H4 (cell line): ENCODE results near the gene KCNIP1. TPM values are rescaled to one million over a fixed set of nuclear protein-coding genes. Genes with fewer than 3 reads are reported as not detected.

ENCODE experiments used
- DNase-seq: peaks from one replicate; pipeline ENCODE4 v3.0.0-alpha.2; 2015; ENCODE audit warnings: low spot score
- total RNA-seq: library from RNA; depleted of rRNA; stranded (reverse); fragments of >200 nt; shearing (Covaris generic); gene quantifications from 2 replicates; pipeline ENCODE4 v1.2.3, GENCODE V29; 2014

KCNIP1 gene
- total RNA-seq, 1 experiment from 2014 or later, result not detected

DNA sequence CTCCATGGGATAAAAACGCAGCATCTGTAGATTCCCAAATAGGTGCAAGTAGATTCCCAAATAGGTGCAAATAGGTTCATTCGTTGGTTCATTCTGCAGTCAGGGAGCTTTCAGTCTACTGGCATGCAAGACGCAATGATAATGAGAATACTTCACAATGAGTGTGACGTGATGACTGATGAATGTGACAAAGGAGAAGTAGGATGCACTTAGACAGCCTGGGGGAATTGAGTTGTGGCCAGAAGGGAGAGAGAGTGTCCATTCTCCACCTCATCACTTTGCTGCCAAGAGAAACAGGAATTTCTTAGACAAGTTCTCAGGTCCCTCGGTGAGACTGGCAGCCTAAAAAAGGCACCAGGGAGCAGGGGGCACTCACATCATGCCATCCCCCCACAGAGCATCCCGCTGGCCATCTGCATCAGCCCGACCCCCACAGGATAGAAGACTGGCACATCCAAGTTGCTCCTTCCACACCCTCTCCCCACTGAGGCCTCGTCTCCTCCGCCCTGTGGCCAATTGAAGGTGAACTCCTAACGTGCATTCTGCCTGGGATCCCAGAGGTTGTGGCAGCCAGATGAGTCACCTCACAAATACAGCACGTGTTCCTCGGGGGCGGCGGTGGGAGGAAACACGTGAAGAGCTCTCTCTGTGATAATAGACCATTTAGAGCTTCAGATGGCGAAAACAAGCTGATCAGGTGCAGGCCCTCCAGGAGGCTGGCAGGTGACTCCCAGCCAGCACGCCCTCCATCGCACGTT, 19.9 kb upstream of the KCNIP1 start:
- DNase-seq, result peak; percentile 80

DNA sequence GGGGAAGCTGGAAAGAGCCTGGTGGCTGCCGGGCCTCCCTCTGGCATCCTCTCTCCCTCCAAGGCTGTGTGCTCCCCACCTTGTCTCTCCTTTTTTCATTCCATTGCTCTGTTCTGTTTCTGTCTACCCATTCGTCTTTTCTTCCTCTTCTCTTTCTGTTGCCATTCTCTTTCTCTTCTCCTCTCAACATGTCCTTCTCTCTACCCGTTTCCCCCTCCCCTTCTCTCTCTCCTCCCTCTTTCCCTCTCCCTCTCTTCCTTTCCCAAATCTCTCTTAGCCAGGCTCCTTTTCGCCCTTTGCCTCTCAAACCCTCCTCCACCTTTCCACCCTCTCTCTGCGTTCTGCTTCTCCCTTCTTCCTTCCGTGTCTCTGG, 19.4 kb upstream of the KCNIP1 start:
- no peak for DNase-seq

DNA sequence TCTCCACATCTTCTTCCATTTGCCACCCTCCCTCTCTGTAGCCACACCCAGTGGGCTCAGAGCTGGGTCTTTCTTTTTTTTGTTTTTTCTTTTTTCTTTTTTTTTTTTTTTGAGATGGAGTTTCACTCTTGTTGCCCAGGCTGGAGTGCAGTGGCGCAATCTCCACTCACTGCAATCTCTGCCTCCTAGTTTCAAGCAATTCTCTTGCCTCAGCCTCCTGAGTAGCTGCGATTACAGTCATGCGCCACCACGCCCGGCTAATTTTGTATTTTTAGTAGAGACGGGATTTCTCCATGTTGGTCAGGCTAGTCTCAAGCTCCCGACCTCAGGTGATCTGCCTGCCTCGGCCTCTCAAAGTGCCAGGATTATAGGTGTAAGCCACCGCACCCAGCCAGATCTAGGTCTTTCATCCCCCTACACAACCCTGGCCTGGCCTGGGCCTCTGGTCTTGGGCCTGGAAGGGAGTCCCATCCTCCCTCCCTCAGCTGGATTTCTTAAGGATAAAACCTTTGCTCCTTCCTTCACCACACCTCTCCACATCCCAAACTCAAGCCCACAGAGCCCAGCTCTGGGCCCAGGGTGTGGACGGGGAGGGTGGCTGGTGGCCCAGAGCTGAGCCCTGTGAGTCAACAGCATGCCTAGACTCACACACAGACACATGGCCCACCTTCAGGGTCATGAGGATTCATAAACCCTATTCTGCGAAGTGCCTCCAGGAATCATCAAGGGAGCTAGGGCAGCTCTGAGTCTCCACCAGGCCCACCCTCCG, 18.8 kb upstream of the KCNIP1 start:
- no peak for DNase-seq

DNA sequence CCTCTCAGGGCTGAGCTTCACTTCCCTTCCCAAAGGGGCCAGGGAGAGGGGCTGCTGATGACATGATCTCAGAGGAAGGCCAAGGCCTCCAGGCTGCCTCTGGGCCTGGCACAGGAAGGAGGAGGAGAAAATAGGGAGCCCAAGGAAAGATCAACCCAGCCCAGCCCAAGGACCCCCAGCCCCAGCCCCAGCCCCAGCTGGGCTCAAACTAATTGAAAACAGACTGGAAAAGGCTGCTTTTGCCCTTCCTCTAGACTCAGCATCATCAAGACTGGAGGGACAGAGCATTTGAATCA, 18.3 kb upstream of the KCNIP1 start:
- DNase-seq, result no peak

DNA sequence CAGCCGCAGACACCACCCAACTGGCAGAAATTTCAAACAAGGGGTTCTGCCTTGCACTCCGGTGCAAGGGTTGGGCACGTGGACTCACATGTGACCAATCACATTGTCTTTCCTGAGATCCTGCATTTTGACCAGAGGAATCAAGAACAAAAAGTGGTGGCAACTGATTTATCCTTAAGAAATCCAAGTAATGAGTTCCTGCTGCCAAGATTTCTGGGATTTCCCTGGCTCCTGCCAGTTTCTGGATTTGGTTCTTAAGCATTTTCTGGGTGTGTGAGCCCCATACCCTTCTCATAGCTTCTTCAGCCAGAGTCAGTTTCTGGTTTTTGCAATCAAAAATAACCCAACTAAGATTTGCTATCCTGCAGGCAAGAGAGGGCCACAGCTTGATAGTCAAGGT, 17.4 kb upstream of the KCNIP1 start:
- DNase-seq, result no peak

DNA sequence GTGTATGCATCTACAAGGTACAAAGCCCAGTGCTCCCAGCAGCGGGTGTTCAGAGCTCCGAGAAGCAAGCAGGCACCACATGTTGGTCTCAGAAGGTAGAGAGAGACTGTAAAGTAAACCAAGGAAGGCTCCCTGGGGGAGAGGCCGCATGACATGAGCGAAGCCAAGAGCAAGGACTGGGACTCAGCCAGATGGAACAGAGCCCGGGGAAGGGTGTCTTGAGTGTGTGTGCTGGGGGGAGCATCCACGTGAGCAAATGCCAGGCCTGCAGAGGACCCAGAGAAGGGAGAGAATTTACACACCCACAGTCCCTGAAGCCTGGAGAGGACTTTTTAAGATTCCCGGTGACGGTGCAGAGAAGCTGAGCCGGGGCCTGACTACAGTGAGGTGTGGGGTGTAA, 15.2 kb upstream of the KCNIP1 start:
- no peak for DNase-seq

DNA sequence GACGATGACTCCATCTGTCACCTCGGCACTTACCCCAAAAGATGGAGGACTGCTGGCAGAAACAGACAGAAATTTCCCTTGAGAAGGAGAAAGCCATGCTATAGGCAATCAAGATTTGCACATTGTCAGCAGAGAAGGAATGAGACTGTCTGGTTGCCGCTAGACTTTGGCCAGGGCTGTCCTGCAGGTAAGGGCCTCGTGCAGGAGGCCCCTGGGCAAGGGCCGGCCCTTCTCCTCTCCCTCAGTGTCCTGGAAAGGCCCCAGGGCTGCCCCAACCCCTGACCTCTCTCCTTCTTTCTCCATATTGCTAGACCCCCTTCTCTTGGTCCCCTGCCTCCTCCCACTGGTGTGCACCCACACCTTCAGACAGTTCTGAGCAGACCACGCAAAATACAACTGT, 14.6 kb upstream of the KCNIP1 start:
- no peak for DNase-seq

DNA sequence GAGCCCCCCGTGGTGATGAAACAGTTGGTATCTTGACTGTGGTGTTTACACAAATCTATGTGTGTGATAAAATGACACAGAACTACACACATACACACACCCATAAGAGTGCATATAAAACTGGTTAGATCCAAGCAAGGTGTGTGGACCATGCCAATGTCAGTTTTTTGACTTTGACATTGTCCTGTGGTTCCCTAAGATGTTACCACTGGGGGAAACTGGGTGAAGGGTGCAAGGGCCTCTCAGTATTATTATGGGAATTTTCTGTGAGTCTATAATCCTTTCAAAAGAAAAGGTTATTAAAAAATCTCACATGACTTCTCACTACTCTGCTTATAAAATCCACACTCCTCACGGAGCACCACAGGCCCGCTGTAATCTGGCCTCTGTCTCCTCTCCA, 13.4 kb upstream of the KCNIP1 start:
- no peak for DNase-seq

DNA sequence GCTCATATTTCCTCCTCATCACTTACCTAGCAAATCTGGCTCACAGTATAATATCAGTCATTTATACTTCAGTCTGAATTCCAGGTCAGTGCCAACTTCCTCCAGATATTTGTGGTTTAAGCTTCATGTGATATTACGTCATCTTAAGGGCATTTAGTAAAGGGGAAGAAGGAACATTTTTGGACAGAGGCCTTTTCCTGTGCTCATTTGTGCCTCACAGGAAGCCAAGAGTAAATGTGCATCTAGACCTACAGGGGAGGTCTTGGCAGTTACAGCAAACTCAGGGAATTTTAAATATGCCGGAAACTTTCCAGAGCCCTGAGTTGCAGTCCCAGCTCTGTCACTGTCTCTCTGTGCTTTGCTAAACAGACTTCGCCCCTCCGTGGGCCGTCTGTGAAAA, 12.3 kb upstream of the KCNIP1 start:
- DNase-seq, result peak; percentile 91

DNA sequence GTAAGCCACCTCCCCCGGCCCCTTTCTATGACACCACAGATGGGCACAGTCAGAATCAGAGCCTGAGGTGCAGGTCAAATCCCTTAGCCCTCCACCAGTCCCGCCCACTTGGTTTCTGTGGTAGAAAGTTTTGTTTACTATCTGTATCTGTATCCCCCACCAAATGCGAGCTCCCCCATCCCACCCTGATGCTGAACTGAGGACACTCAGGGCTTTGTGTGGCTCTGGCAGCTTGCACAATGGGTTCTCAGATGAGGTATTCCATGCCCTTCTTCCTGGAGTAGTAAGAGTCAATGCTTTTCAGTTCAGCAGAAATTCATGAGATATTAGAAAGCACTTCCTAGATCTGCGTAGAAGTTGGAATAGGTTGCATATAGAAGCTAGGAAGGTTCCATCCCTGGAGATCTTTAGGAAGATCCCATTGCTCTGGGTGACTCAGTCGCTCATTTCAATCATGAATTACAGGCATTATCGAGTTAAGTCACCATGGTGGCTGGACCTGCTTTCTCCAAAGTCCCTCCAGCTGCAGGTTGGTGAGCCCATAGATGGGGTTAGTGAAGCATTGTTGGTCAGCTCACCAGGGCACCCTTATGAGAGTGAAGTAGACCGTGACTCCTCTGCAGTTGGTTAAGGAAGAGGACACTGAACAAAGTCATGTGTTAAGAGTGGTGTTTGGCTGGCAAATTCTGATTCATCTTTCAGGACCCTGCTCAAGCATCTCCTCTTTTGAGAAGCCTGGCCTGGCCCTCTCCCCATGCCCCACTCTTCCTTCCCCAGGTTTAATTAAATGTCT, 10.6 kb upstream of the KCNIP1 start:
- DNase-seq, result no peak

DNA sequence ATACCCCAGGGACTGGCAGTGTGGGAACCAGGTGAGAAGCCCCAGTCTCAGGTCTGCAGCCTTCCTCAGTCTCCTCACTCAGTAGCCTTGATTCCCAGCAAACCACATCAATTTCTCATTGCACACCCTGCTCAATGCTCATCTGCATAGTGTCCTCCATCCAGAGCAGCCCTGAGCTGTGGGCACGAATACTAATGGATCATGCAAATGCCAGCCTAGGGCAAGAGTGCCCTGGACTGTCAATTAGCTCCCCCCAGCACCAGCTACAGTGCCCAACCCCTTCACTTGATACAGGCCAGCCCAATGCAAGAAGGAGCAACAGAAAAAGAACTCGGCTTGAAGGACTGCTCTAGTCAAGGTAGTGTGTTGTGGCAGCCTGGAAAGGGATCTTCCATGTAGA, 9.8 kb upstream of the KCNIP1 start:
- DNase-seq, result no peak

DNA sequence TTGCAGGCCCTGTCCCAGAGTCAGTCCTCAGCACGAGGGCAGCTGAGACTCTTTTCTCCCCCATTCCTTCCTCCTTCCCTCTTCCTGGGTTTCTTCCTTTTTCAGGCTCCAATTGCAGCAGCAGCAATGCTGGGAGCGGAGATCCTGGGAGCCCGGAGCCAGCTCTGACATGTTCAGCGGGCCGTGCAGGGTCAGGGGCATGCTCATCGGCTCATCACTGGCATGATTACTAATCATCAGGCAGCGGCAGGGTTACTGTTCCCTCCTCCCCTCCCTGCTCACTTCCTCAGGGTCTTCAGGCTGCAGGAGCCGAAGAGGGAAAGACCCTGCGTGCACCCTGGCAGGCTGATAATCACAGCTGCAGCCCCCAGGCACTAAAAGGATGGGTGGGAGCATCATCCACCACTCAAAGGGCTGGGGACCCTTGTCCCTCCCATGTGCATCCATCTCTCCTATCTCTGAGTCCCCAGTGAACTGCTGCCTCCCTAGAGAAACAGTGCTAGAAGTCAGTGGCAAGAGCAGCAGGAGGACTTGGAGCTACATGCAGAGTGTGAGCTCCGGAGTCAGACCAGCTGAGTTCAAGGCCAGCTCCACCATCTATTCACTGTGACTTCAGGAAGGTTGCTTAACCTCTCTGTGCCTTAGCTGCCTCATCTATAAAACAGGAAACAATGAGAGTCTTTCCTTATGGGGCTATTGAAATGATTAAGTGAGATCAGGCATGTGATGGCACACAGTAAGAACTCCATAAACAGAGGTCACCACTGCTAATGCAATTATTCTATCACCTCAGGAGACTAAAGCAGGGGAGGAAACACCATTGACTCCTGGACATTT, 7.8 kb upstream of the KCNIP1 start:
- no peak for DNase-seq

DNA sequence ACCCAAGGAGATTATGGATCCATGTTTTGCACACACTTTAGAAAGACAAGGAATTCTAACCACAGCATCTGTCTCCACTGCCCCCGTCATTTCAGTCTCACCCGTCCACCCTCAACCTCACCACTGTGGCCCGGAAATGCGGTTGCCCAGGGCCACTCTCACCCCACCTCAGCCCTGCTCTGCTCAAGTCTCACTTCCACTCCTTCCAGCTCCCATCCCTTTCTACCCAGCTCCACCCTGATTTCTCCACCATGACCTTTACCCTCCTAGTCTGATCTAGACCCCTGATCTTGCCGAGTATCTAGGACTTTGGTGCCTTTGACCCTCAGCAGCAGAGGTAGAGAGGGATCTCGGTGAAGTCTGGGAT, 7.2 kb upstream of the KCNIP1 start:
- DNase-seq, result no peak

DNA sequence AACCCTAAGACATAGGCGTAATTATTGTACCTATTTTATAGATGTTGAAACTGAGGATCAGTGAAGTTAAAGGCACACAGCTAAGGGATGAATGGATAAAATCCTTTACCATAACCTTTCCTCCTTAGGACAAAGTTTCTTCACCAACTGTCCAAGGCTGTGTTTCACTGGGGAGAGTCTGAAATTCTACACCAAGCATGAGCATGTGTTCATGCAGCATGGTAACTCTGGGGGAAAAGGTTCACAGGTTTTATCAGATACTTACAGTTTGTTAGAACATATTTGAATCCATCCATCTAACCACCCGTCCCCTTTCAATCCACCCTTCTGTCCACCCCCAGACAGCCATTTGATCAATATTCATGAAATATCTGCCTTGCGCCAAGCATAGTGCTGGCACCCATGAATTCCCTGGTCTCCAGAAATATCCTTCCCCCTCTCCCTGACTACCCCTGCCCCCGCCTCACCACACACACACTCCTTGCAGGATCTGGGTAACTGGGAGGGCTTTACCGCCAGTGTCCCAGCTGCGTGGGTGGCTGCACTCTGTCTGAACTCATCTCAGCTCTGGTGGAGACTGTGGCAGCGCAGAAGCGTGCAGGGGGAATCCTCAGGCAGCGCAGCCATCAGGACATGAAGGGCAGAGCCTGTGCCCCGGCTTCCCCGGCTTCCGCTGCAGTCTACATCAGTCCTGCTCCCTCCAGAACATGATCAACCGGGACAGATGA, 6.3 kb upstream of the KCNIP1 start:
- no peak for DNase-seq

DNA sequence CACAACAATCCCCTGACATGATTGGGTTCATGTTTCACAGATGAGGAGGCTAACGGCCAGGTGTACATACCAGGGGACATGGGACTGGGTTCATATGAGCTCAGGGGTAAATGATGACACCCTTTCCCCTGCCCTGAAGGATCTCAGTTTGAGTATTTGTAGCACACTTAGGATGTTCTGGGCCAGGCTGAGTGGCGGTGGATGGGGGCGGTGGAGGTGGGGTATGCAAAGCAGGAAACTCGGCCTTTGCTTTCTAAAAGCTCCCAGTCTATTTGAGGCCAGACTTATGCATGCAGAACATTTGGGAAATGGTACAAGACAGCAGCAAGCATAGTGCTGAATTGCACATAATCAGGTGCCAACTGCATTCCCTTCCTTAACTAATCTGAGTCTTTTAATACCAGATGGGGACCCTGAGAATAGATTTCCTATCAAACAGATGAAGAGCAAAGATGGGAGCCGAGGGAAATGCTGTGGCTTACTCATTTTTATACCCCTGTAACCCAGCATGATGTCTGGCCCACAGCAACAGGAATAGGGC, 4.9 kb upstream of the KCNIP1 start:
- DNase-seq, result no peak

DNA sequence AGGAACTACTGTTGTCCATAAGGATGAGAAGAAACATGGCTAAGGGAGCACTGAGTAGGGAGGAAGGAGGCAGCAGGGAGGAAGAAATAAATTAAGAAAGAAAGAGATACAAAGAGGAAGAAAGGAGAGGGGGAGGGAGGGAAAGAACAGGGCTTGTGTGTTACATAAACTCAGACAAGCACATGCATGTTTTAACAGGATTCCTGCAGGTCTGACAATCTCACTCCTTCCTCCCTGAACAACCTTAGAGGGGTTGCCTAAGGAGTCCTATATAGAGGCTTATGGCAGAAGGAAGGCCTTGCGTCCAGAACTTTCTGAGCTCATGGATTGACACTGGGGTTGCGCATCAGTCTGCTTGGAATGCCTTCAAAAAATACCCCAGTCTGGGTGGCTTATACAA, 4.2 kb upstream of the KCNIP1 start:
- DNase-seq, result no peak

DNA sequence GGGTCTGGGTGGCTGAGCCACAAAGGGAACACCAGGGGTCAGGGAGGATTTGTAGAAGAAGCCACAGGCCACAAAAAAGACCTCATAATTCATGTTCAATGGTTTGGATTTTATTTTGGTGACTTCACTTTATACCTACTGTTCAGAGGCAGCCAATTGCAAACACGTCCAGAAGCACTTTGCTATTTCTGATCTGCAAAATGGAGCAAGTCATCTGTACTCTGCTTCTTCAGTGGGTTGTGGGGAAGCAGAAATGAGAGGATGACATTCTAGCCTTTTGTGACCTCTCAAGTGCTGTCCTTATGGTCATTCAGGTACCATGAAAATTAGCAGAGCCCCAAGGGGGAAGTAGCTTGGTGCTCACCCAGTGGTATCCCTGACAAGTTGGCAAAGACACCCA, 2.5 kb upstream of the KCNIP1 start:
- DNase-seq, result no peak

DNA sequence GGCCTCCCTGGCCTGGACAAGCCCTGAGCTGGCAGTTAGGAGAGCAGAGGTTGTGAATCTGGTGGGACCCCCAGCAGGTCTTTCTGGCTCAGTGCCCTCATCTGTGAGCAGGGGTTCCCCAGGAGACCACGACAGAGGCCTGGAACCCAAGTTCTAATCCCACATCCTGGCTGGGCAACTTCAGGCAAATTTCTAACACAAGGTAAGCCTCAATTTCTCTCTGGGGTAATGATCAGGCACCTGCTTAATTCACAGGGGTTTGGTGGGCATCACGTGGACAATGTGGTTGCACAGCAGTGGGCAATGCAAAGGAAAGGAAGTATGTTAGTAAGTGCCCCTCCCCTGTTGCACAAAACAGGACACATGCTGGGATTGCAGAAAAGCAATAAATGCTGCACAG, 1.9 kb upstream of the KCNIP1 start:
- DNase-seq, result no peak

DNA sequence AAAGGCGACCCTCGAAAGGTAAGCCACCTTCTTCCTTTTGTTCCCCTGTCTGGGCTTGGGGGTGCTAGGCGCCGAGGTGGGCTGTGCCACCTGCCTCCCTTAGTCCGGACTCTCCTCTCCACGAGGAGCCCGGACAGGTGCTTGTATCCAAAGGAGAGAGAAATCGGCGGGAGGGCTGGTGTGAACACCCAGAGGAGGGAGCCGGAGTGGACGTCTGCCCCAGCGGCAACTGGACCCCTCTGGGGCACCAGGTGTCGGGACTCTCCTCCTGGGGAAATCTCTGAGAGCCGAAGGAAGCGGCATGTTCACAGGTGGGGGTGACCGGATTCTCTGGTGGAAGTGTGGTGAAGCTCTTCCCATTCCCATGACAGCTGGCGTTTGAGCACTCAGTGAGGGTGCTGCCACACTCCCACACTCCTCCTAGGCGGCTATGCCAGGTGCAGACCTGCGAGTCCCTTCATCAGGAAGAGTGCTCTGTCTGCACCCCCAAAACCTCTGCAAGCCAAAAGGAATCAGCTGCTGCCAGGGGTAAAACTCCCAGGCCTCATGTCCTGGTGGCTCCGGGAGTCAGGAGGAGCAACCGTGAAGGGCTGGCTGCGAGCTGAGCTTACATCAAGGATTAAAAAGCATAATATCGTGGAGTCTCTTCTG, 921 bp downstream of the KCNIP1 start:
- DNase-seq, result no peak

DNA sequence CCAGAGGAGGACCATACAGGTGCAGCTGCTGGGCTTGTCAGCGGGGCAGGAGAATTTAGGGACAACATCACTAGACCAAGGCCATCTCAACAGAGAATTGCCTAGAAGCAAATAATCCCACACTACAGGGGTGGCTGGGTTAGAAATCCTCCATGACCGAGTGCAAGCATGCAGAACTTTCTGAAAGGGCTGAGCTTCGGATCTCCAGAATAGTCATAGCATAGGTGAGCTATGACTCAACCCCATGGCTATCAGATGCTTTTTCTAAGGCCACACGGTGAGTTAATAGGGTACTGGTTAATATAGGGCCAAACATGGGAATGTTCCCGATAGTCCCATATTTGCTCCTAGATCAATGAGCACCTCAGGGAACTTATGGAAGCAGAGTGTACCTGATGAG, 4.2 kb downstream of the KCNIP1 start:
- no peak for DNase-seq
